Thyroid gland (tissue), 4 donors: Measurements from ENCODE around the gene ARL13B. TPM values are rescaled to one million over a fixed set of nuclear protein-coding genes. Genes with fewer than 3 reads are reported as not detected.
A peak's percentile ranks its signal among the peaks of the same experiment; 100 is the strongest.
"Not testable (repeated sequence)": the region's sequence is repeated elsewhere in the genome, so short reads cannot be mapped to it uniquely, and the experiment has no call there.

Source experiments
- DNase-seq, 2 donors: peaks; one replicate each; pipeline ENCODE4 v3.0.0-alpha.2; 2019
- H3K27ac ChIP-seq, 3 donors: fragments of 200-600 bp; sonication (generic); 1 replicate in 2 of 3; 2 replicates in 1 of 3; pipeline ENCODE4 v1.5.1; 2016 to 2019; ENCODE audit warnings: mild to moderate bottlenecking in 1 of 3, moderate library complexity in 1 of 3
- H3K27me3 ChIP-seq: fragments of 200-600 bp; sonication (generic); one replicate; pipeline ENCODE4 v1.5.1; 2019
- H3K36me3 ChIP-seq, 2 donors: fragments of 200-600 bp; sonication (generic); one replicate each; pipeline ENCODE4 v1.5.1; 2016 to 2019
- H3K4me1 ChIP-seq, 2 donors: fragments of 200-600 bp; sonication (generic); one replicate each; pipeline ENCODE4 v1.5.1; 2017 to 2019
- H3K4me3 ChIP-seq, 3 donors: fragments of 200-600 bp; sonication (generic); replicated peaks in 1 of 3; 1 replicate in 2 of 3; 2 replicates in 1 of 3; pipeline ENCODE4 v1.5.1; 2016; ENCODE audit warnings: mild to moderate bottlenecking in 1 of 3
- H3K9me3 ChIP-seq: fragments of 200-600 bp; sonication (generic); one replicate; pipeline ENCODE4 v1.5.1; 2017
- POLR2A ChIP-seq, 2 donors: fragments of 450-650 bp; IDR thresholded peaks; one replicate each; pipeline ENCODE4 v1.6.1; 2017; ENCODE audit warnings: antibody characterized with exemption in 2 of 2, mild to moderate bottlenecking in 2 of 2, moderate library complexity in 1 of 2
- WGBS, 2 donors: methylation state at CpG; one replicate each; pipeline ENCODE4 v1.1.5; 2017; 5-methylcytosine and 5-hydroxymethylcytosine counted together
- intact Hi-C: fragments of 100-400 bp; cut with DNase I; formaldehyde crosslinking; loops from one replicate; pipeline ENCODE4 v1.15.1; 2023
- total RNA-seq, 4 donors: library from RNA; depleted of rRNA; stranded (reverse); fragments of >200 nt; gene quantifications; one replicate each; pipeline ENCODE4 v1.2.3, GENCODE V29; 2016
- TF ChIP-seq, protein P1 (sequence below), 6 experiments: fragments of 200-600 bp in 3 of 6; fragments of 450-650 bp in 3 of 6; sonication (generic) in 3 of 6; IDR thresholded peaks; one replicate each; pipeline ENCODE4 v1.5.1; 2016 to 2019; ENCODE audit warnings: antibody characterized with exemption in 6 of 6, mild to moderate bottlenecking in 2 of 6, inconsistent platforms in 1 of 6, moderate library complexity in 1 of 6

Gene ARL13B
- total RNA-seq, 4 donors from 2014 or later: 14.6 to 27.3 (median 16.0) TPM

DNA sequence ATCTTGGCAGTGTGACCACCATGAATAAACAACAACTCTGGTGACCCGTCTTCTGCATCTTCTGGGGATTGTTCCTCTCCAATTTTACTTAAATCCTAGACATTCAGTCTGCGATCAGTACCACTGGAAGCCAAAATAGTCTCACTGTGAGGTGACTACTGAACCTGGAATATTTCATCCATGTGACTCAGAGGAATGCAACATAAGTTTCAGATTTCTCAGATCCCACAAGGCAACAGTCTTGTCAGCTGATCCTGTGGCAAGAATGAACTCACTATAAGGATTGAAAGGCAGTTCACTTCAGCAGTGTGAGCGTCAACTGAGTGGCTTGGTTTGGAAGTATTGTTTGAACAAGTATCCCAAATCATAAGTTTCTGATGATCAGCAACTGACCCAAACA, 96.1 kb downstream of the ARL13B start:
- Histone ChIP-seq H3K4me1 (peaks cover 11 to 12% of the 10 kb centered on the region in 2 donors), H3K9me3 (no peaks in the 10 kb centered on the region), H3K36me3 (peaks cover 0 to 2% of the 10 kb centered on the region in 2 donors), H3K4me3 (no peak overlapping the region), H3K27ac (no peak overlapping the region), H3K27me3 (no peaks in the 10 kb centered on the region)
- intact Hi-C loops: no loop called here
- 91 to 94% methylated on average over 3 of the region's 3 CpGs for WGBS, 2 donors
- DNase-seq: no peak
- TF ChIP-seq, protein P1, sequence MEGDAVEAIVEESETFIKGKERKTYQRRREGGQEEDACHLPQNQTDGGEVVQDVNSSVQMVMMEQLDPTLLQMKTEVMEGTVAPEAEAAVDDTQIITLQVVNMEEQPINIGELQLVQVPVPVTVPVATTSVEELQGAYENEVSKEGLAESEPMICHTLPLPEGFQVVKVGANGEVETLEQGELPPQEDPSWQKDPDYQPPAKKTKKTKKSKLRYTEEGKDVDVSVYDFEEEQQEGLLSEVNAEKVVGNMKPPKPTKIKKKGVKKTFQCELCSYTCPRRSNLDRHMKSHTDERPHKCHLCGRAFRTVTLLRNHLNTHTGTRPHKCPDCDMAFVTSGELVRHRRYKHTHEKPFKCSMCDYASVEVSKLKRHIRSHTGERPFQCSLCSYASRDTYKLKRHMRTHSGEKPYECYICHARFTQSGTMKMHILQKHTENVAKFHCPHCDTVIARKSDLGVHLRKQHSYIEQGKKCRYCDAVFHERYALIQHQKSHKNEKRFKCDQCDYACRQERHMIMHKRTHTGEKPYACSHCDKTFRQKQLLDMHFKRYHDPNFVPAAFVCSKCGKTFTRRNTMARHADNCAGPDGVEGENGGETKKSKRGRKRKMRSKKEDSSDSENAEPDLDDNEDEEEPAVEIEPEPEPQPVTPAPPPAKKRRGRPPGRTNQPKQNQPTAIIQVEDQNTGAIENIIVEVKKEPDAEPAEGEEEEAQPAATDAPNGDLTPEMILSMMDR (IDR thresholded peaks at IDR 0.05): no peak
- no peak for TF ChIP-seq POLR2A (IDR thresholded peaks at IDR 0.05)

DNA sequence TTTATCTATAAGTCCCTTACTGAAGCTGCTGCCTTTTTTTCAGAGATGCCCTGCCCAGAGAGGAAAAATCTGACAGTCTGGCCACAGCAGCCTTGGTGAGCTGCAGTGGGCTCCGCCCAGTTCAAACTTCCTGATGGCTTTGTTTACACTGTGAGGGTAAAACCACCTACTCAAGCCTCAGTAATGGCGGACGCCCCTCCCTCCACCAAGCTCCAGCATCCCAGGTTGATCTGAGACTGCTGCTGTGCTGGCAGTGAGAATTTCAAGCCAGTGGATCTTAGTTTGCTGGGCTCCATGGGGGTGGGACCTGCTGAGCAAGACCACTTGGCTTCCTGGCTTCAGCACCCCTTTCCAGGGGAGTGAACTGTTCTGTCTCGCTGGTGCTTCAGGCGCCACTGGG, 100.6 kb downstream of the ARL13B start:
- intact Hi-C loops: not testable (repeated sequence)
- WGBS, 2 donors: 61 to 73% methylated on average over 4 of the region's 5 CpGs

GRCh38 chr3:94081884-94082283, 101.9 kb downstream of the ARL13B start:
- intact Hi-C loops: no loop called here
- H3K9me3 ChIP-seq: no peaks in the 10 kb centered on the region
- no peaks in the 10 kb centered on the region for H3K27me3 ChIP-seq
- peaks cover 11 to 12% of the 10 kb centered on the region in 2 donors for H3K4me1 ChIP-seq
- TF ChIP-seq, protein P1 (IDR thresholded peaks at IDR 0.05): no peak
- no peak for TF ChIP-seq POLR2A (IDR thresholded peaks at IDR 0.05)
- no peak overlapping the region for H3K4me3 ChIP-seq
- peaks cover 0 to 4% of the 10 kb centered on the region in 2 donors for H3K36me3 ChIP-seq
- WGBS, 2 donors: 90 to 97% methylated on average over 5 of the region's 5 CpGs
- no peak for DNase-seq
- H3K27ac ChIP-seq: no peak overlapping the region

More for the DNA sequence above, 100.6 kb downstream of the ARL13B start:
- not testable (repeated sequence) for H3K36me3 ChIP-seq, H3K9me3 ChIP-seq, H3K4me3 ChIP-seq, H3K27ac ChIP-seq, H3K27me3 ChIP-seq
- DNase-seq: peak in 1 of 2 donors; percentile 3
- peaks cover 11 to 12% of the 10 kb centered on the region in 2 donors for H3K4me1 ChIP-seq

GRCh38 chr3:94082391-94082937, 102.5 kb downstream of the ARL13B start:
- Histone ChIP-seq H3K27me3 (no peaks in the 10 kb centered on the region), H3K27ac (no peak overlapping the region), H3K36me3 (peaks cover 0 to 4% of the 10 kb centered on the region in 2 donors), H3K4me1 (peaks cover 11 to 12% of the 10 kb centered on the region in 2 donors), H3K4me3 (no peak overlapping the region), H3K9me3 (no peaks in the 10 kb centered on the region)
- no peak for DNase-seq
- TF ChIP-seq POLR2A (IDR thresholded peaks at IDR 0.05): no peak
- TF ChIP-seq, protein P1 (IDR thresholded peaks at IDR 0.05): no peak
- intact Hi-C loops: no loop called here
- 90 to 93% methylated on average over 8 of the region's 8 CpGs for WGBS, 2 donors

DNA sequence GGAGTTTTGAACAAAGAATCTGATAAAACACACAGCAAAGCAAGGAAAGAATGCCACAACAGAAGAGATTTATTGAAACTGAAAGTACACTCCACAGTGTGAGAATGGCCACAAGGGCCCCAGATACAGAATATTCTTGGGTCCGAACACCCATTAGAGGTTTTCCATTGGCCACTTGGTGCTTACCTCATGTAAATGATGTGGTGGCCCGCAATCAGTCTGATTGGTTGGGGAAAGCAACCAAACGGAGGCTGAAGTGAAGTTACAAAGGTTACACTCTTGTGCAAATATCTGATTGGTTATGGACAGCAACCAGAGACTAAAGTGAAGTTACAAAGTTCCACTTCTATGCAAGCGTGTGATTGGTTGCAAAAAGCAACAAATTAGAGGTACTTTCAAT, 103.3 kb downstream of the ARL13B start:
- H3K4me3 ChIP-seq: no peak overlapping the region
- 90 to 91% methylated on average over 4 of the region's 4 CpGs for WGBS, 2 donors
- TF ChIP-seq, protein P1 (IDR thresholded peaks at IDR 0.05): no peak
- TF ChIP-seq POLR2A (IDR thresholded peaks at IDR 0.05): no peak
- no peak for DNase-seq
- no peaks in the 10 kb centered on the region for H3K27me3 ChIP-seq
- H3K27ac ChIP-seq: no peak overlapping the region
- H3K36me3 ChIP-seq: peaks cover 0 to 4% of the 10 kb centered on the region in 2 donors
- peaks cover 11 to 12% of the 10 kb centered on the region in 2 donors for H3K4me1 ChIP-seq
- no peaks in the 10 kb centered on the region for H3K9me3 ChIP-seq
- intact Hi-C loops: no loop called here
